GM12878 (cell line): ENCODE data around the gene SNTA1. TPM values are rescaled to one million over a fixed set of nuclear protein-coding genes. Genes with fewer than 3 reads are reported as not detected.
A peak's percentile ranks its signal among the peaks of the same experiment; 100 is the strongest.

Experiments
- ATAC-seq: fragments of 200-7000 bp; cut with Tn5 transposase; 3 replicates; pipeline ENCODE4 v1.9.1; 2020; ENCODE audit warnings: mild to moderate bottlenecking, moderate library complexity
- BruUV-seq: library from RNA; stranded (reverse); fragments of 400-500 nt; replicated peaks from 2 replicates; lab custom pipeline; 2021; lab: Mats Ljungman, UMichigan
- CTCF ChIA-PET: fragments of 300-600 bp; sonication (Branson Sonifier 250); formaldehyde crosslinking; extraction: SDS; loops from one replicate; lab custom pipeline; 2021; ENCODE audit warnings: inconsistent platforms; lab: Yijun Ruan, JAX
- POLR2A ChIA-PET: fragments of 350-600 bp; formaldehyde crosslinking; extraction: SDS; loops from one replicate; lab custom pipeline; 2021; ENCODE audit warnings: inconsistent platforms; lab: Charles Lee
- RAD21 ChIA-PET: fragments of 300-600 bp; sonication (Branson Sonifier 250); formaldehyde crosslinking; loops from one replicate; lab custom pipeline; 2023; ENCODE audit warnings: antibody characterized with exemption; ENCODE audit not compliant: unreplicated experiment; lab: Charles Lee
- SMC1A ChIA-PET: fragments of 300-600 bp; sonication (Branson Sonifier 250); formaldehyde crosslinking; loops from one replicate; lab custom pipeline; 2023; ENCODE audit not compliant: unreplicated experiment, uncharacterized antibody; lab: Charles Lee
- DNase-seq: peaks from one replicate; pipeline ENCODE4 v3.0.0-alpha.2; 2011; ENCODE audit warnings: low read depth, low spot score
- FAIRE-seq: peaks from 3 replicates; lab custom pipeline; 2011; peaks lifted over from hg19 to GRCh38; lab: Jason Lieb, UNC
- H2AFZ ChIP-seq: 2 replicates; pipeline ENCODE4 v1.6.0; 2011; ENCODE audit warnings: low read depth, low read length, control low read depth; ENCODE audit not compliant: control insufficient read depth
- H3K27ac ChIP-seq: 2 replicates; pipeline ENCODE4 v1.5.1; 2011; ENCODE audit warnings: control low read depth; ENCODE audit not compliant: control insufficient read depth, insufficient read depth
- H3K27me3 ChIP-seq, 2 experiments: replicated peaks in 1 of 2; 2 replicates each; pipeline versions ENCODE4 v1.6.0 to v1.6.1; 2011; ENCODE audit warnings: low read length in 1 of 2; ENCODE audit not compliant: control insufficient read depth in 2 of 2, insufficient read depth in 2 of 2
- H3K36me3 ChIP-seq, 2 experiments: 2 replicates each; pipeline ENCODE4 v1.5.1; 2011; ENCODE audit warnings: low read length in 1 of 2; ENCODE audit not compliant: control insufficient read depth in 2 of 2, insufficient read depth in 2 of 2
- H3K4me1 ChIP-seq: 2 replicates; pipeline ENCODE4 v1.6.1; 2011; ENCODE audit warnings: mild to moderate bottlenecking, low read length, moderate library complexity, mixed read lengths; ENCODE audit not compliant: control insufficient read depth, insufficient read depth
- H3K4me2 ChIP-seq: 2 replicates; pipeline ENCODE4 v1.6.0; 2011; ENCODE audit warnings: control low read depth; ENCODE audit not compliant: control insufficient read depth, insufficient read depth
- H3K4me3 ChIP-seq: fragments of 200-600 bp; sonication (generic); 2 replicates; pipeline ENCODE4 v1.5.1; 2016
- H3K79me2 ChIP-seq: 2 replicates; pipeline ENCODE4 v1.6.0; 2011; ENCODE audit warnings: low read length; ENCODE audit not compliant: control insufficient read depth, insufficient read depth
- H3K9ac ChIP-seq: 2 replicates; pipeline ENCODE4 v1.8.0; 2011; ENCODE audit warnings: low read length, control low read depth, mixed read lengths; ENCODE audit not compliant: control insufficient read depth, insufficient read depth
- H3K9me3 ChIP-seq: replicated peaks from 3 replicates; pipeline ENCODE4 v1.5.1; 2011; ENCODE audit warnings: mild to moderate bottlenecking, low read length; ENCODE audit not compliant: control insufficient read depth, insufficient read depth
- H4K20me1 ChIP-seq: 2 replicates; pipeline ENCODE4 v1.6.0; 2011; ENCODE audit not compliant: control insufficient read depth, insufficient read depth
- EED ChIP-seq: sonication (generic); IDR thresholded peaks from 2 replicates; pipeline ENCODE4 v1.6.1; 2016; ENCODE audit warnings: antibody characterized with exemption, low read depth
- ESRRA ChIP-seq: IDR thresholded peaks from 2 replicates; pipeline ENCODE4 v1.6.1; 2012; ENCODE audit warnings: mild to moderate bottlenecking, low read length, improper control_type of control experiment
- NFYB ChIP-seq: IDR thresholded peaks from 2 replicates; pipeline ENCODE4 v1.6.1; 2011; ENCODE audit warnings: low read depth, mild to moderate bottlenecking, low read length, improper control_type of control experiment, moderate library complexity; ENCODE audit not compliant: insufficient read depth
- RBBP5 ChIP-seq: fragments of 200-600 bp; sonication (generic); conservative IDR thresholded peaks from 2 replicates; pipeline ENCODE4 v1.6.1; 2016
- RCOR1 ChIP-seq: conservative IDR thresholded peaks from 2 replicates; pipeline ENCODE4 v1.6.1; 2012; ENCODE audit warnings: low read depth, low read length, improper control_type of control experiment
- WGBS: methylation state at CpG from one replicate; pipeline ENCODE4 v1.1.6; 2016; ENCODE audit warnings: low lambda C conversion rate; ENCODE audit not compliant: insufficient replicate concordance, insufficient coverage; ENCODE audit errors: missing lambda C conversion rate; 5-methylcytosine and 5-hydroxymethylcytosine counted together
- in situ Hi-C: fragments of 300-500 bp; cut with MboI; formaldehyde crosslinking; loops from 9 replicates; pipeline ENCODE4 v1.14.3; 2018; ENCODE audit warnings: mixed read lengths
- intact Hi-C: fragments of 100-400 bp; cut with micrococcal nuclease; formaldehyde crosslinking; loops from one replicate; pipeline ENCODE4 v1.14.2; 2022; ENCODE audit not compliant: unreplicated experiment
- polyA plus RNA-seq, 11 experiments: library from polyadenylated mRNA; depleted of rRNA in 4 of 11; unstranded in 6 of 11; stranded (reverse) in 5 of 11; fragments of >200 nt; fragmentation: Nextera tagmentation in 4 of 11; fragmentation: Illumina TruSeq in 1 of 11; extraction: Ambion mirVana in 4 of 11; extraction: Trizol in 1 of 11; gene quantifications; 1 replicate in 1 of 11; 2 replicates in 10 of 11; pipeline versions ENCODE4 v1.2.1 to v1.2.3, GENCODE V29; 2011 to 2016; ENCODE audit warnings: inconsistent platforms in 2 of 11, missing spikeins in 2 of 11, low read depth in 1 of 11
- total RNA-seq, 4 experiments: library from RNA; depleted of rRNA in 3 of 4; stranded (reverse); fragments of >200 nt in 3 of 4; fragmentation: Illumina TruSeq in 1 of 4; extraction: Trizol in 1 of 4; gene quantifications; 2 replicates each; pipeline versions ENCODE4 v1.2.1 to v1.2.3, GENCODE V29; 2013 to 2021

Gene SNTA1
- total and polyA plus RNA-seq, 10 of the 15 experiments (the other 5 are each of a cell fraction or from before 2014, with no cell fraction given) = 0.26 to 5.1 (median 1.8) TPM

- TF ChIP-seq RBBP5 (no peak), EED (no peak), ESRRA (no peak)
These were observed 20.0 kb upstream of the SNTA1 start (continued) for GRCh38 chr20:33463332-33464101.

DNA sequence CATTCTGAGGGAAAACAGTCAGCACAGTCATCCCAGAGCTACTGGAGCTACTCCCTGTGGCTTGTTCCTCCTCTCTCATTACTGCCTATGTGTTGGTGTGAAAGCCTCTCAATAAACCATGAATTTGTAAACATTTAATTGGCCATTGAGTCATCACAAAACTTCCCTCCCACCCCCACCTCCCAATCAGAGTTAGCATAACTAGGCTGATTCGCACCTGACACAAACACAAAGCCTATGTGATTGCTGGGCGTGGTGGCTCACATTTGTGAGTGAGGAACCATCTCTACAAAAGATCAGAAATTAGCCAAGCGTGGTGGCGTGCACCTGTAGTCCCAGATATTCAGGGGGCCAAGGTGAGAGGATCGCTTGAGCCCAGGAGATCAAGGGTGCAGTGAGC, 17.1 kb upstream of the SNTA1 start:
- H4K20me1 ChIP-seq = no peaks in the 10 kb centered on the region
- ChIA-PET SMC1A (interaction anchor here (1.1 kb wide), 1 partner anchor 193 kb away, joined by 3 read pairs; no protein-coding TSS in a partner anchor), POLR2A (interaction anchor here (0.7 to 1.4 kb wide), 3 partner anchors 10 to 207 kb away, joined by 3 to 5 read pairs (median 4); no protein-coding TSS in a partner anchor), RAD21 (interaction anchor here (0.7 to 1.3 kb wide), 4 partner anchors 200 to 207 kb away, joined by 3 to 9 read pairs (median 4); partner anchors contain the start of gene ACTL10), CTCF (interaction anchor here (0.6 to 1.4 kb wide), 3 partner anchors 203 to 215 kb away, joined by 3 to 6 read pairs (median 3); no protein-coding TSS in a partner anchor)
- no peak for FAIRE-seq
- no peak for DNase-seq
- no peak overlapping the region for H3K4me2 ChIP-seq
- no peaks in the 10 kb centered on the region for H3K27me3 ChIP-seq
- H3K36me3 ChIP-seq = no peaks in the 10 kb centered on the region
- H2AFZ ChIP-seq = no peak overlapping the region
- H3K79me2 ChIP-seq = no peaks in the 10 kb centered on the region
- H3K4me1 ChIP-seq = no peaks in the 10 kb centered on the region
- in situ Hi-C loops (no loop called here), intact Hi-C loops (no loop called here)
- H3K4me3 ChIP-seq = no peak overlapping the region
- TF ChIP-seq NFYB (0 out of 2 replicates have a peak, but pooled peaks have one; percentile 30), RCOR1 (no peak)
- ATAC-seq = peak; percentile 38
- no peak overlapping the region for H3K9ac ChIP-seq
- H3K27ac ChIP-seq = no peak overlapping the region
- no peaks in the 10 kb centered on the region for H3K9me3 ChIP-seq
- 70% methylated on average over 5 of the region's 5 CpGs for WGBS
- BruUV-seq = no TSS peak
